Naive thymus-derived CD4-positive, alpha-beta T cell (primary cell): ENCODE measurements around the gene STEEP1. TPM values are rescaled to one million over a fixed set of nuclear protein-coding genes. Genes with fewer than 3 reads are reported as not detected.
A peak's percentile ranks its signal among the peaks of the same experiment; 100 is the strongest.

ENCODE experiments used
- ATAC-seq: fragments of 150-1000 bp; cut with Tn5 transposase; 2 replicates; pipeline ENCODE4 v1.10.0; 2021; ENCODE audit warnings: mild to moderate bottlenecking, moderate library complexity
- CTCF ChIA-PET: fragments of 350-600 bp; sonication (Branson Sonifier 250); formaldehyde crosslinking; loops from one replicate; lab custom pipeline; 2021; ENCODE audit warnings: antibody characterized with exemption; lab: Charles Lee
- POLR2A ChIA-PET: fragments of 350-600 bp; sonication (Branson Sonifier 250); formaldehyde crosslinking; loops from one replicate; lab custom pipeline; 2021; ENCODE audit warnings: antibody characterized with exemption, inconsistent platforms; lab: Charles Lee
- DNase-seq, 9 donors: peaks; one replicate each; pipeline versions ENCODE4 v3.0.0 to v3.0.0-alpha.2; 2020 to 2022; ENCODE audit warnings: mixed read lengths in 1 of 9
- H3K27ac ChIP-seq: one replicate; pipeline ENCODE4 v1.7.0; 2013; ENCODE audit warnings: mild to moderate bottlenecking, low read depth, low read length, moderate library complexity
- H3K27me3 ChIP-seq, 2 donors: one replicate each; pipeline ENCODE4 v1.7.0; 2013; ENCODE audit warnings: low read length in 2 of 2, mild to moderate bottlenecking in 2 of 2, moderate library complexity in 2 of 2; ENCODE audit not compliant: control insufficient read depth in 2 of 2, insufficient read depth in 2 of 2
- H3K36me3 ChIP-seq, 3 experiments: 1 replicate in 2 of 3; 2 replicates in 1 of 3; pipeline ENCODE4 v1.7.0; 2013; ENCODE audit warnings: low read length in 3 of 3, mild to moderate bottlenecking in 3 of 3, moderate library complexity in 1 of 3; ENCODE audit not compliant: insufficient read depth in 3 of 3, control insufficient read depth in 2 of 3
- H3K4me1 ChIP-seq, 2 donors: one replicate each; pipeline ENCODE4 v1.7.0; 2013; ENCODE audit warnings: low read length in 2 of 2, mild to moderate bottlenecking in 2 of 2, moderate library complexity in 1 of 2; ENCODE audit not compliant: control insufficient read depth in 2 of 2, insufficient read depth in 2 of 2
- H3K4me3 ChIP-seq: 2 replicates; pipeline ENCODE4 v1.7.0; 2013; ENCODE audit warnings: mild to moderate bottlenecking, low read length
- H3K9me3 ChIP-seq, 3 experiments: 1 replicate in 2 of 3; 2 replicates in 1 of 3; pipeline ENCODE4 v1.7.0; 2013; ENCODE audit warnings: low read length in 3 of 3; ENCODE audit not compliant: control insufficient read depth in 2 of 3
- H3K27ac Mint-ChIP-seq, 9 donors: one replicate each; pipeline ENCODE4 v1.8.0; 2020 to 2022; ENCODE audit warnings: mixed read lengths in 9 of 9, mild to moderate bottlenecking in 8 of 9, moderate library complexity in 5 of 9, inconsistent platforms in 2 of 9
- H3K27me3 Mint-ChIP-seq, 5 donors: one replicate each; pipeline ENCODE4 v1.8.0; 2021 to 2022; ENCODE audit warnings: mixed read lengths in 5 of 5, mild to moderate bottlenecking in 1 of 5
- H3K36me3 Mint-ChIP-seq, 5 donors: one replicate each; pipeline ENCODE4 v1.8.0; 2020 to 2022; ENCODE audit warnings: mixed read lengths in 5 of 5, mild to moderate bottlenecking in 3 of 5, inconsistent platforms in 1 of 5
- H3K4me1 Mint-ChIP-seq, 7 donors: one replicate each; pipeline ENCODE4 v1.8.0; 2020 to 2022; ENCODE audit warnings: mixed read lengths in 7 of 7, mild to moderate bottlenecking in 3 of 7, inconsistent platforms in 1 of 7
- H3K4me3 Mint-ChIP-seq, 10 donors: one replicate each; pipeline ENCODE4 v1.8.0; 2020 to 2022; ENCODE audit warnings: mild to moderate bottlenecking in 10 of 10, mixed read lengths in 10 of 10, moderate library complexity in 6 of 10, inconsistent platforms in 2 of 10
- H3K9me3 Mint-ChIP-seq, 11 donors: one replicate each; pipeline ENCODE4 v1.8.0; 2020 to 2022; ENCODE audit warnings: mixed read lengths in 11 of 11, mild to moderate bottlenecking in 4 of 11, inconsistent platforms in 1 of 11, moderate library complexity in 1 of 11
- intact Hi-C, 2 donors: fragments of 100-400 bp; cut with micrococcal nuclease; formaldehyde crosslinking; loops; one replicate each; pipeline ENCODE4 v1.15.1; 2023
- polyA plus RNA-seq, 2 donors: library from polyadenylated mRNA; unstranded; fragments of 300-500 nt; fragmentation: Illumina TruSeq; gene quantifications; one replicate each; pipeline ENCODE4 v1.2.3, GENCODE V29; 2021
- total RNA-seq, 6 experiments: library from RNA in 5 of 6; stranded (reverse) in 5 of 6; gene quantifications; 1 replicate in 5 of 6; 2 replicates in 1 of 6; pipeline ENCODE4 v1.2.3 and lab custom pipeline; 2021 to 2026

STEEP1 gene
- total and polyA plus RNA-seq, 7 experiments from 2014 or later, result 13.3 to 22.2 (median 20.9) TPM

DNA sequence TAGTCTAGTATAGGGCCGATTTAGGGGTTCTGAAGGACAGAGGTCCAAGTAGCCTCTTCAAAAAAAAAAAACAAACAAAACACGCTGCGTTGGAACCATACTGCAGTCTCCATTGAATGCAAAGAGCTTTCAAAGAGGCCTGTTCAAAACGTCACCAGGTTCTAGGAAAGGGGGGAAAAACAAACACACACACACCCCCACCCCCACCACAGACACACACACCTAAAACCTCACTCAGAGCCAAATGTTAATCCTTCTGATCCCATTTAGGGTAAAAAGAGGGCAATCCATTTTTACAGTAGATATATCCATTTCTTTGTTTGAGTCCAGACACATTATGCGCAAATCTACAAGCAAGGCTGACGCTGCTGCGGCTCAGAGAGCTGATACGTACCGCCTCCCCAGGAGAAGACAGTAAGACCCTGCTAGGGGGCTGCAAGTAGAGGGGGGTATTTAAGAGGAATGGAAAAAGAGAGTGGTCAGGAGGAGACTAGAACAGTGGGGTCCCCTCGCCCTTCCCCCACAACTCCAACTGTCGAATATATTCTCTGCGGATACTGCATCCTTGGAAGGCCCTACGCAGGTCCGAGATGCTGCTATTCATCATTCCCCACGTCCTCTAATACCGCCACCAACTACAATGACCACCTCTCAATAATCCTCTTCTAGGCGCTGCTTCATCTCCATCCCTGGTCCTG is 39.7 kb upstream of the STEEP1 start:
- intact Hi-C loops, result loop anchor here (2.0 to 5.0 kb wide), 3 partner anchors 30 to 267 kb away; partner anchors contain the start of genes NDUFA1 (in 2 of the 2), RNF113A (in 2 of the 2) and UBE2A (in 1 of the 2)
- ChIA-PET POLR2A (interaction anchor here (0.6 to 3.2 kb wide), 12 partner anchors 12 to 1075 kb away, joined by 3 to 17 read pairs (median 4); partner anchors contain the start of genes NDUFA1, RNF113A, SLC25A5 and UBE2A), CTCF (no interaction called here)
- peak overlapping the region; percentile 90 for H3K27ac ChIP-seq
- ATAC-seq (no peak), DNase-seq (peak in 1 of 9 donors; percentile 26)
- Mint-ChIP-seq H3K27ac (peak overlapping the region; percentile 81 to 98 (median 95)), H3K4me3 (peak overlapping the region; percentile 90 to 100 (median 94)), H3K36me3 (peaks cover 0 to 11% (median 4%) of the 10 kb centered on the region in 5 donors), H3K4me1 (peaks cover 6 to 41% (median 35%) of the 10 kb centered on the region in 7 donors), H3K9me3 (peaks cover 0 to 2% (median 0%) of the 10 kb centered on the region in 11 donors), H3K27me3 (peaks cover 0 to 4% (median 0%) of the 10 kb centered on the region in 5 donors)
- H3K36me3 ChIP-seq, result no peaks in the 10 kb centered on the region
- peaks cover 5 to 11% of the 10 kb centered on the region in 2 donors for H3K4me1 ChIP-seq
- H3K9me3 ChIP-seq, result no peaks in the 10 kb centered on the region
- no peaks in the 10 kb centered on the region for H3K27me3 ChIP-seq
- peak overlapping the region; percentile 71 for H3K4me3 ChIP-seq

- no peak overlapping the region for H3K4me3 Mint-ChIP-seq
- intact Hi-C loops, result no loop called here
- H3K27me3 Mint-ChIP-seq, result no peaks in the 10 kb centered on the region
- peaks cover 6 to 43% (median 39%) of the 10 kb centered on the region in 7 donors for H3K4me1 Mint-ChIP-seq
- CTCF ChIA-PET, result interaction anchor here (0.7 to 1.5 kb wide), 2 partner anchors 11 to 26 kb away, joined by 3 to 4 read pairs; no protein-coding TSS in a partner anchor
- H3K9me3 Mint-ChIP-seq, result peaks cover 0 to 2% (median 0%) of the 10 kb centered on the region in 11 donors
- POLR2A ChIA-PET, result interaction anchor here (1.7 kb wide), 1 partner anchor 28 kb away, joined by 4 read pairs; the partner anchor contains the start of gene UBE2A
- Histone ChIP-seq H3K27ac (no peak overlapping the region), H3K27me3 (no peaks in the 10 kb centered on the region), H3K36me3 (no peaks in the 10 kb centered on the region), H3K4me3 (no peak overlapping the region), H3K4me1 (peaks cover 5 to 11% of the 10 kb centered on the region in 2 donors), H3K9me3 (no peaks in the 10 kb centered on the region)
- no peak for ATAC-seq
- peaks cover 0 to 17% (median 7%) of the 10 kb centered on the region in 5 donors for H3K36me3 Mint-ChIP-seq
- DNase-seq, result no peak
- H3K27ac Mint-ChIP-seq, result no peak overlapping the region
Measured at GRCh38 chrX:119602701-119603255, 37.6 kb upstream of the STEEP1 start.

DNA sequence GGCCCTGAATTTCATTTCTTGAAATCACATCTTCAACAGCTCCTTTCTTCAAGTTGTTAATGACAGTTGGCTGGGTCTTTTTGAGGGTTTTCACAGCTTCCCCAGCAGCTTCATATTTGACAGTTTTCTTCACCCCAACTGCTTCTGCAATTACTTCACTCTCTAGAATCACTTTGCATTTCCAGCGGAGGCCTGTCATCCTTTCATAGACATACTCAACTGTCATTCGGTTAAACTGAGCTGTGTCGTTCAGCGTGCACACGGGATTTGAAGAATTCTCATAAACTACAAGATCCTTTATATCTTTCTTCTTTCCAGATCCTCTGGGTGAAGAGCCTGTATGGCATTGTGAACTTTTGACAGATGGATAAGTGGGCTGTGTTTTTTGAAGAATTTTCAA is 24.6 kb upstream of the STEEP1 start:
- Mint-ChIP-seq H3K27ac (peak overlapping the region in 1 of 9 donors; percentile 42), H3K27me3 (no peaks in the 10 kb centered on the region), H3K36me3 (peaks cover 0 to 42% (median 4%) of the 10 kb centered on the region in 5 donors), H3K9me3 (no peaks in the 10 kb centered on the region), H3K4me3 (no peak overlapping the region), H3K4me1 (peaks cover 0 to 5% (median 0%) of the 10 kb centered on the region in 7 donors)
- H3K9me3 ChIP-seq, result no peaks in the 10 kb centered on the region
- no peak for ATAC-seq
- H3K36me3 ChIP-seq, result peaks cover 0 to 12% (median 0%) of the 10 kb centered on the region in 3 experiments
- H3K27me3 ChIP-seq, result no peaks in the 10 kb centered on the region
- H3K4me1 ChIP-seq, result no peaks in the 10 kb centered on the region
- POLR2A ChIA-PET, result interaction anchor here (1.2 kb wide), 1 partner anchor 16 kb away, joined by 3 read pairs; no protein-coding TSS in a partner anchor
- no peak for DNase-seq
- no peak overlapping the region for H3K27ac ChIP-seq
- CTCF ChIA-PET, result interaction anchor here (1.1 kb wide), 1 partner anchor 143 kb away, joined by 3 read pairs; no protein-coding TSS in a partner anchor
- intact Hi-C loops, result no loop called here
- no peak overlapping the region for H3K4me3 ChIP-seq

- Mint-ChIP-seq H3K4me1 (peaks cover 0 to 20% (median 10%) of the 10 kb centered on the region in 7 donors), H3K27me3 (no peaks in the 10 kb centered on the region), H3K27ac (peak overlapping the region in 3 of 9 donors; percentile 33 to 40 (median 36)), H3K36me3 (peaks cover 0 to 13% (median 0%) of the 10 kb centered on the region in 5 donors), H3K4me3 (no peak overlapping the region), H3K9me3 (no peaks in the 10 kb centered on the region)
- POLR2A ChIA-PET, result interaction anchor here (0.6 to 1.4 kb wide), 3 partner anchors 8 to 22 kb away, joined by 3 to 7 read pairs (median 5); no protein-coding TSS in a partner anchor
- DNase-seq (no peak), ATAC-seq (no peak)
- intact Hi-C loops, result no loop called here
- Histone ChIP-seq H3K4me3 (no peak overlapping the region), H3K27ac (no peak overlapping the region), H3K27me3 (no peaks in the 10 kb centered on the region), H3K9me3 (no peaks in the 10 kb centered on the region), H3K36me3 (no peaks in the 10 kb centered on the region), H3K4me1 (no peaks in the 10 kb centered on the region)
- CTCF ChIA-PET, result interaction anchor here (0.7 kb wide), 2 partner anchors 114 to 202 kb away, joined by 3 read pairs; no protein-coding TSS in a partner anchor
Measured at GRCh38 chrX:119583431-119584059, 18.3 kb upstream of the STEEP1 start.

- no peak overlapping the region for H3K4me3 Mint-ChIP-seq
- H3K27me3 Mint-ChIP-seq, result no peaks in the 10 kb centered on the region
- no peaks in the 10 kb centered on the region for H3K9me3 Mint-ChIP-seq
- H3K4me1 ChIP-seq, result peaks cover 0 to 5% of the 10 kb centered on the region in 2 donors
- H3K27ac ChIP-seq, result no peak overlapping the region
- no peak for ATAC-seq
- H3K9me3 ChIP-seq, result no peaks in the 10 kb centered on the region
- peaks cover 0 to 12% (median 0%) of the 10 kb centered on the region in 5 donors for H3K36me3 Mint-ChIP-seq
- H3K4me3 ChIP-seq, result no peak overlapping the region
- H3K36me3 ChIP-seq, result no peaks in the 10 kb centered on the region
- H3K27ac Mint-ChIP-seq, result peak overlapping the region in 2 of 9 donors; percentile 2 to 26
- peaks cover 0 to 28% (median 18%) of the 10 kb centered on the region in 7 donors for H3K4me1 Mint-ChIP-seq
- ChIA-PET POLR2A (interaction anchor here (0.8 to 1.2 kb wide), 3 partner anchors 21 to 151 kb away, joined by 3 to 4 read pairs (median 3); no protein-coding TSS in a partner anchor), CTCF (interaction anchor here (0.6 to 1.5 kb wide), 3 partner anchors 24 to 150 kb away, joined by 3 to 5 read pairs (median 3); no protein-coding TSS in a partner anchor)
- no peak for DNase-seq
- intact Hi-C loops, result no loop called here
- H3K27me3 ChIP-seq, result no peaks in the 10 kb centered on the region
Measured at GRCh38 chrX:119579414-119579813, 14.2 kb upstream of the STEEP1 start.
